ENCODE results near the gene TBC1D22A. TPM values are rescaled to one million over a fixed set of nuclear protein-coding genes. Genes with fewer than 3 reads are reported as not detected.

The TBC1D22A gene
- total and polyA plus RNA-seq, 4 donors: 4.1 to 12.4 (median 8.4) TPM

DNA sequence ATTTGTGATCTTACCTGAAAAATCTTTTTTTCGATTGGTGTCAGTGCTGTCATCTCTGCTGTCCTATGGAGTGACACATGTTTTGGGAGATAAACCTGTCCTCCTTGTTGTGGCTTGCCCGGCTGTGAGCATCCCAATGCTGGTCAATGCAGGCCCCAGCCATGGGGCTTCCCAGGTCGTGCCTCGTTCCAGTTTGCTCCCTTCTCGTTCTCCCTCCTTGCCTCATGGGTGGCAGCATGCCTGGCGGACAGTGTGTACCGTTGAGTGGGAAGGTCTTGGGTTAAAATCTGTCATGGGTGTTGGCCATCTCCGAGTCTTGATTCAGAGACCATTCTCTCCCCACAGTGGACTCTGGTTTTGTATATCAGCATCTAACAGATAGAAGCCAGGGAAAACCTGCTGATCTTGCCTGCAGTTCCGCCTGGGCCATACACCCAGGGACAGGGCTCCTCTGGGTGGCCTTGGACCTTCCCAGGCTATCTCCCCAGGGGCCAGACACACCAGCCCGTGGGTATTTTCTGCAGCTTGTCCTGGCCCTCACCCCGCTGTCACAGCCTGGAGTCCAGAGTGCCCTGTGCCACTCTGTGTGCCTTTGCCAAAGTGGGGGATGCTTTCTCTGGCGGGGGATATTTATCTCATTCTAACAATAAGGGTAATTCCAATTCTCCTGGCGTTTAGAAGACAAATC lies 208.1 kb downstream of the TBC1D22A start:
- Histone ChIP-seq H3K9ac (ENCODE audit: low read depth in 1 of 2, low read length in 2 of 2) (no peak overlapping the region), H3K9me3 (ENCODE audit: control insufficient read depth in 4 of 4, low read length in 3 of 4) (no peaks in the 10 kb centered on the region), H3K4me3 (ENCODE audit: low read depth in 1 of 3, low read length in 3 of 3) (no peak overlapping the region), H3K4me1 (ENCODE audit: control insufficient read depth in 4 of 4, insufficient read depth in 4 of 4, low read length in 3 of 4) (peaks cover 0 to 5% (median 0%) of the 10 kb centered on the region in 4 donors), H3K36me3 (ENCODE audit: control insufficient read depth in 4 of 4, insufficient read depth in 3 of 4, low read depth in 1 of 4, low read length in 3 of 4) (peaks cover 0 to 8% (median 3%) of the 10 kb centered on the region in 4 donors), H3K27me3 (ENCODE audit: control insufficient read depth in 4 of 4, insufficient read depth in 4 of 4, low read length in 3 of 4) (no peaks in the 10 kb centered on the region), H3K27ac (ENCODE audit: low read depth in 1 of 2, low read length in 2 of 2) (peak overlapping the region; percentile 6 to 73)
- TF ChIP-seq SP1 (IDR thresholded peaks at IDR 0.05): no peak
- TF ChIP-seq, protein P1, sequence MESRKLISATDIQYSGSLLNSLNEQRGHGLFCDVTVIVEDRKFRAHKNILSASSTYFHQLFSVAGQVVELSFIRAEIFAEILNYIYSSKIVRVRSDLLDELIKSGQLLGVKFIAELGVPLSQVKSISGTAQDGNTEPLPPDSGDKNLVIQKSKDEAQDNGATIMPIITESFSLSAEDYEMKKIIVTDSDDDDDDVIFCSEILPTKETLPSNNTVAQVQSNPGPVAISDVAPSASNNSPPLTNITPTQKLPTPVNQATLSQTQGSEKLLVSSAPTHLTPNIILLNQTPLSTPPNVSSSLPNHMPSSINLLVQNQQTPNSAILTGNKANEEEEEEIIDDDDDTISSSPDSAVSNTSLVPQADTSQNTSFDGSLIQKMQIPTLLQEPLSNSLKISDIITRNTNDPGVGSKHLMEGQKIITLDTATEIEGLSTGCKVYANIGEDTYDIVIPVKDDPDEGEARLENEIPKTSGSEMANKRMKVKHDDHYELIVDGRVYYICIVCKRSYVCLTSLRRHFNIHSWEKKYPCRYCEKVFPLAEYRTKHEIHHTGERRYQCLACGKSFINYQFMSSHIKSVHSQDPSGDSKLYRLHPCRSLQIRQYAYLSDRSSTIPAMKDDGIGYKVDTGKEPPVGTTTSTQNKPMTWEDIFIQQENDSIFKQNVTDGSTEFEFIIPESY (IDR thresholded peaks at IDR 0.05): no peak
- DNase-seq (ENCODE audit: low spot score): no peak
- WGBS: 86% methylated on average over 13 of the region's 13 CpGs

DNA sequence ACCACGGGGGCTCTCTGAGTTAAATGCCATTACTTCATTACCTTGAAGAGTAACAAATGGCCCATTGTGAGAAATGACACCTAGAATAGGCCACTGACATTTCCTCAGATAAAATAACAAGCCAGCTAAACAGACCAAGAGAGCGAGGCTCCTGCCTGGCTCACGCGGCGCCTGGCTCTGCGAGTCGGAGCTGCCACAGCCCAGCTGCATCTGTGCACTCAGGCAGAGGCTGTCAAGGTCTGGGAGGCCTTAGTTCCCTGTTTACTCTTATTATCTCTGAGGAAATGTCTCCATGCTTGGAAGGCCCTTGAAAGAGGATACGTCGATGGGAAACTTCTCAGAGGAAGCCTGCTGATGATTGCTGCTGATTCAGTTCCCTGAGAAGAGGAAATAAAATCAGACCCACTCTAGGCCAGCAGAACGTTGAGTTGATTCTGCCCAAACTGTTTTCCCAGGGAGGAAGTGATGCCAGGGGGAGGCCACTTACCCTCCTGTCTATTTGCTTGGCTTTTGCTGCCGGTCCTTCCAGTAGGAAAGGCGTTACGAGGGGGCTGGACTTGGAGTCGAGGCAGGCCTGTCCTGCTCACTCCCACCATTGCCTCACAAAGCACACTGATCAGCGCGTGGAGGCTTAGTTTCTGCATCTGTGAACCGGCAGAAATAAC lies 208.8 kb downstream of the TBC1D22A start:
- peak; percentile 38 for TF ChIP-seq SP1 (IDR thresholded peaks at IDR 0.05)
- TF ChIP-seq, protein P2, sequence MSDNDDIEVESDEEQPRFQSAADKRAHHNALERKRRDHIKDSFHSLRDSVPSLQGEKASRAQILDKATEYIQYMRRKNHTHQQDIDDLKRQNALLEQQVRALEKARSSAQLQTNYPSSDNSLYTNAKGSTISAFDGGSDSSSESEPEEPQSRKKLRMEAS (IDR thresholded peaks at IDR 0.05): peak; percentile 88
- TF ChIP-seq RXRA (IDR thresholded peaks at IDR 0.05): no peak
- TF ChIP-seq RAD21 (IDR thresholded peaks at IDR 0.05): peak; percentile 40 to 47
- TF ChIP-seq EGR1 (IDR thresholded peaks at IDR 0.05; ENCODE audit: low read depth in 2 of 2): peak in 1 of 2 donors; percentile 39
- TF ChIP-seq, protein P3, sequence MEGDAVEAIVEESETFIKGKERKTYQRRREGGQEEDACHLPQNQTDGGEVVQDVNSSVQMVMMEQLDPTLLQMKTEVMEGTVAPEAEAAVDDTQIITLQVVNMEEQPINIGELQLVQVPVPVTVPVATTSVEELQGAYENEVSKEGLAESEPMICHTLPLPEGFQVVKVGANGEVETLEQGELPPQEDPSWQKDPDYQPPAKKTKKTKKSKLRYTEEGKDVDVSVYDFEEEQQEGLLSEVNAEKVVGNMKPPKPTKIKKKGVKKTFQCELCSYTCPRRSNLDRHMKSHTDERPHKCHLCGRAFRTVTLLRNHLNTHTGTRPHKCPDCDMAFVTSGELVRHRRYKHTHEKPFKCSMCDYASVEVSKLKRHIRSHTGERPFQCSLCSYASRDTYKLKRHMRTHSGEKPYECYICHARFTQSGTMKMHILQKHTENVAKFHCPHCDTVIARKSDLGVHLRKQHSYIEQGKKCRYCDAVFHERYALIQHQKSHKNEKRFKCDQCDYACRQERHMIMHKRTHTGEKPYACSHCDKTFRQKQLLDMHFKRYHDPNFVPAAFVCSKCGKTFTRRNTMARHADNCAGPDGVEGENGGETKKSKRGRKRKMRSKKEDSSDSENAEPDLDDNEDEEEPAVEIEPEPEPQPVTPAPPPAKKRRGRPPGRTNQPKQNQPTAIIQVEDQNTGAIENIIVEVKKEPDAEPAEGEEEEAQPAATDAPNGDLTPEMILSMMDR (IDR thresholded peaks at IDR 0.05; ENCODE audit: low read depth, low read length, missing input control): no peak
- no peak for TF ChIP-seq GABPA (IDR thresholded peaks at IDR 0.05 in 1 of 2, conservative IDR thresholded peaks at IDR 0.05 in 1 of 2)
- TF ChIP-seq FOXA1 (IDR thresholded peaks at IDR 0.05): no peak
- TF ChIP-seq, protein P4, sequence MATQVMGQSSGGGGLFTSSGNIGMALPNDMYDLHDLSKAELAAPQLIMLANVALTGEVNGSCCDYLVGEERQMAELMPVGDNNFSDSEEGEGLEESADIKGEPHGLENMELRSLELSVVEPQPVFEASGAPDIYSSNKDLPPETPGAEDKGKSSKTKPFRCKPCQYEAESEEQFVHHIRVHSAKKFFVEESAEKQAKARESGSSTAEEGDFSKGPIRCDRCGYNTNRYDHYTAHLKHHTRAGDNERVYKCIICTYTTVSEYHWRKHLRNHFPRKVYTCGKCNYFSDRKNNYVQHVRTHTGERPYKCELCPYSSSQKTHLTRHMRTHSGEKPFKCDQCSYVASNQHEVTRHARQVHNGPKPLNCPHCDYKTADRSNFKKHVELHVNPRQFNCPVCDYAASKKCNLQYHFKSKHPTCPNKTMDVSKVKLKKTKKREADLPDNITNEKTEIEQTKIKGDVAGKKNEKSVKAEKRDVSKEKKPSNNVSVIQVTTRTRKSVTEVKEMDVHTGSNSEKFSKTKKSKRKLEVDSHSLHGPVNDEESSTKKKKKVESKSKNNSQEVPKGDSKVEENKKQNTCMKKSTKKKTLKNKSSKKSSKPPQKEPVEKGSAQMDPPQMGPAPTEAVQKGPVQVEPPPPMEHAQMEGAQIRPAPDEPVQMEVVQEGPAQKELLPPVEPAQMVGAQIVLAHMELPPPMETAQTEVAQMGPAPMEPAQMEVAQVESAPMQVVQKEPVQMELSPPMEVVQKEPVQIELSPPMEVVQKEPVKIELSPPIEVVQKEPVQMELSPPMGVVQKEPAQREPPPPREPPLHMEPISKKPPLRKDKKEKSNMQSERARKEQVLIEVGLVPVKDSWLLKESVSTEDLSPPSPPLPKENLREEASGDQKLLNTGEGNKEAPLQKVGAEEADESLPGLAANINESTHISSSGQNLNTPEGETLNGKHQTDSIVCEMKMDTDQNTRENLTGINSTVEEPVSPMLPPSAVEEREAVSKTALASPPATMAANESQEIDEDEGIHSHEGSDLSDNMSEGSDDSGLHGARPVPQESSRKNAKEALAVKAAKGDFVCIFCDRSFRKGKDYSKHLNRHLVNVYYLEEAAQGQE (IDR thresholded peaks at IDR 0.05): no peak
- no peak for TF ChIP-seq YY1 (IDR thresholded peaks at IDR 0.05)
- TF ChIP-seq, protein P5, sequence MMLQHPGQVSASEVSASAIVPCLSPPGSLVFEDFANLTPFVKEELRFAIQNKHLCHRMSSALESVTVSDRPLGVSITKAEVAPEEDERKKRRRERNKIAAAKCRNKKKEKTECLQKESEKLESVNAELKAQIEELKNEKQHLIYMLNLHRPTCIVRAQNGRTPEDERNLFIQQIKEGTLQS (IDR thresholded peaks at IDR 0.05): no peak
- TF ChIP-seq TAF1 (conservative IDR thresholded peaks at IDR 0.05): peak; percentile 26
- TF ChIP-seq, protein P1 (IDR thresholded peaks at IDR 0.05): no peak
- TF ChIP-seq NR2F2 (IDR thresholded peaks at IDR 0.05): peak; percentile 69
- no peak for DNase-seq (ENCODE audit: low spot score)
- Histone ChIP-seq H3K9me3 (ENCODE audit: control insufficient read depth in 4 of 4, low read length in 3 of 4) (no peaks in the 10 kb centered on the region), H3K9ac (ENCODE audit: low read depth in 1 of 2, low read length in 2 of 2) (no peak overlapping the region), H3K27ac (ENCODE audit: low read depth in 1 of 2, low read length in 2 of 2) (peak overlapping the region; percentile 10 to 73), H3K36me3 (ENCODE audit: control insufficient read depth in 4 of 4, insufficient read depth in 3 of 4, low read depth in 1 of 4, low read length in 3 of 4) (peaks cover 2 to 8% (median 3%) of the 10 kb centered on the region in 4 donors), H3K27me3 (ENCODE audit: control insufficient read depth in 4 of 4, insufficient read depth in 4 of 4, low read length in 3 of 4) (no peaks in the 10 kb centered on the region), H3K4me1 (ENCODE audit: control insufficient read depth in 4 of 4, insufficient read depth in 4 of 4, low read length in 3 of 4) (peaks cover 0 to 5% (median 0%) of the 10 kb centered on the region in 4 donors), H3K4me3 (ENCODE audit: low read depth in 1 of 3, low read length in 3 of 3) (no peak overlapping the region)
- WGBS: 75% methylated on average over 17 of the region's 17 CpGs
